ENCODE data around the gene CMTM5. TPM values are rescaled to one million over a fixed set of nuclear protein-coding genes. Genes with fewer than 3 reads are reported as not detected.

CMTM5 gene
- total RNA-seq, 1 experiment from 2014 or later, result not detected

GRCh38 chr14:23355871-23356435 is 20.9 kb upstream of the CMTM5 start:
- no peak for ATAC-seq
- Histone ChIP-seq H3K9me3 (ENCODE audit: control insufficient read depth, insufficient read depth, low read depth, low read length) (no peaks in the 10 kb centered on the region), H3K27ac (ENCODE audit: low read length) (no peak overlapping the region), H3K4me3 (ENCODE audit: low read depth in 2 of 2, low read length in 2 of 2) (no peak overlapping the region), H3K4me1 (ENCODE audit: control insufficient read depth, insufficient read depth, low read length) (no peaks in the 10 kb centered on the region), H3K36me3 (ENCODE audit: control insufficient read depth, insufficient read depth, low read length) (no peaks in the 10 kb centered on the region), H3K27me3 (ENCODE audit: control insufficient read depth, insufficient read depth, low read length) (peaks cover 11% of the 10 kb centered on the region)
- no TSS peak for BruUV-seq (replicated peaks)
- intact Hi-C loops (cut with micrococcal nuclease; ENCODE audit: unreplicated experiment), result no loop called here
- in situ Hi-C loops (cut with HindIII; ENCODE audit: low pct_unique_long_range_greater_than_20kb, low sequenced_read_pairs), result no loop called here
- no peak for DNase-seq (ENCODE audit: low read depth, low spot score)
- ChIA-PET POLR2A (no interaction called here), CTCF (no interaction called here)
- no peak for TF ChIP-seq CTCF (IDR thresholded peaks at IDR 0.05)
- no peak for TF ChIP-seq POLR2AphosphoS5 (IDR thresholded peaks at IDR 0.05; ENCODE audit: low read depth, low read length)
- TF ChIP-seq TCF7L2 (IDR thresholded peaks at IDR 0.05; ENCODE audit: low read depth, low read length), result no peak
- no peak for TF ChIP-seq REST (IDR thresholded peaks at IDR 0.05; ENCODE audit: insufficient read depth in 1 of 2, low read depth in 2 of 2, low read length in 1 of 2)
- TF ChIP-seq SIN3A (IDR thresholded peaks at IDR 0.05; ENCODE audit: borderline replicate concordance, insufficient read depth, low read depth, low read length), result no peak

- in situ Hi-C loops (cut with HindIII; ENCODE audit: low pct_unique_long_range_greater_than_20kb, low sequenced_read_pairs) (no loop called here), intact Hi-C loops (cut with micrococcal nuclease; ENCODE audit: unreplicated experiment) (no loop called here)
- Histone ChIP-seq H3K9me3 (ENCODE audit: control insufficient read depth, insufficient read depth, low read depth, low read length) (no peaks in the 10 kb centered on the region), H3K36me3 (ENCODE audit: control insufficient read depth, insufficient read depth, low read length) (no peaks in the 10 kb centered on the region), H3K4me3 (ENCODE audit: low read depth in 2 of 2, low read length in 2 of 2) (no peak overlapping the region), H3K4me1 (ENCODE audit: control insufficient read depth, insufficient read depth, low read length) (no peaks in the 10 kb centered on the region), H3K27ac (ENCODE audit: low read length) (no peak overlapping the region), H3K27me3 (ENCODE audit: control insufficient read depth, insufficient read depth, low read length) (peaks cover 11% of the 10 kb centered on the region)
- BruUV-seq (replicated peaks), result no TSS peak
- POLR2A ChIA-PET, result no interaction called here
- no peak for ATAC-seq
- CTCF ChIA-PET, result no interaction called here
- no peak for DNase-seq (ENCODE audit: low read depth, low spot score)
- TF ChIP-seq POLR2AphosphoS5 (IDR thresholded peaks at IDR 0.05; ENCODE audit: low read depth, low read length) (no peak), REST (IDR thresholded peaks at IDR 0.05; ENCODE audit: insufficient read depth in 1 of 2, low read depth in 2 of 2, low read length in 1 of 2) (no peak), CTCF (IDR thresholded peaks at IDR 0.05) (no peak), SIN3A (IDR thresholded peaks at IDR 0.05; ENCODE audit: borderline replicate concordance, insufficient read depth, low read depth, low read length) (no peak), TCF7L2 (IDR thresholded peaks at IDR 0.05; ENCODE audit: low read depth, low read length) (no peak)
Measured at GRCh38 chr14:23356662-23357061, 20.2 kb upstream of the CMTM5 start.
